MM.1S (cell line): Measurements from ENCODE around the gene KRTAP10-2.

Experiments
- DNase-seq: peaks from one replicate; pipeline ENCODE4 v3.0.0-alpha.2; 2015
- H2AFZ ChIP-seq: fragments of 300-600 bp; sonication (generic); 2 replicates; pipeline ENCODE4 v1.6.0; 2016; ENCODE audit warnings: antibody characterized with exemption, low read length
- H3F3A ChIP-seq: fragments of 300-600 bp; sonication (generic); 2 replicates; pipeline ENCODE4 v1.6.1; 2016; ENCODE audit warnings: mild to moderate bottlenecking, antibody characterized with exemption, low read length, moderate library complexity, mixed read lengths; ENCODE audit not compliant: insufficient read depth
- H3K27ac ChIP-seq: fragments of 300-600 bp; sonication (generic); 2 replicates; pipeline ENCODE4 v1.5.1; 2016; ENCODE audit warnings: mild to moderate bottlenecking, low read length
- H3K27me3 ChIP-seq: fragments of 300-600 bp; sonication (generic); replicated peaks from 2 replicates; pipeline ENCODE4 v1.6.0; 2016; ENCODE audit warnings: low read length; ENCODE audit not compliant: insufficient read depth
- H3K36me3 ChIP-seq: fragments of 300-600 bp; sonication (generic); replicated peaks from 2 replicates; pipeline ENCODE4 v1.6.1; 2016; ENCODE audit warnings: mild to moderate bottlenecking, low read length, mixed read lengths; ENCODE audit not compliant: insufficient read depth
- H3K4me1 ChIP-seq: fragments of 300-600 bp; sonication (generic); 2 replicates; pipeline ENCODE4 v1.6.1; 2016; ENCODE audit warnings: low read length, mixed read lengths
- H3K4me2 ChIP-seq: fragments of 300-600 bp; sonication (generic); 2 replicates; pipeline ENCODE4 v1.6.0; 2016; ENCODE audit warnings: low read depth, low read length
- H3K4me3 ChIP-seq: fragments of 300-600 bp; sonication (generic); 2 replicates; pipeline ENCODE4 v1.5.1; 2016; ENCODE audit warnings: low read length, mixed read lengths
- H3K79me2 ChIP-seq: fragments of 300-600 bp; sonication (generic); 2 replicates; pipeline ENCODE4 v1.6.1; 2016; ENCODE audit warnings: mixed run types, low read length, mixed read lengths
- H3K9ac ChIP-seq: fragments of 300-600 bp; sonication (generic); 2 replicates; pipeline ENCODE4 v1.6.1; 2016; ENCODE audit warnings: low read length, mixed read lengths
- H3K9me2 ChIP-seq: fragments of 300-600 bp; sonication (generic); replicated peaks from 2 replicates; pipeline ENCODE4 v1.6.1; 2016; ENCODE audit warnings: mild to moderate bottlenecking, low read length, mixed read lengths; ENCODE audit not compliant: insufficient read depth
- H3K9me3 ChIP-seq: fragments of 300-600 bp; sonication (generic); replicated peaks from 2 replicates; pipeline ENCODE4 v1.6.1; 2016; ENCODE audit warnings: mild to moderate bottlenecking, low read length, mixed read lengths; ENCODE audit not compliant: insufficient read depth
- H4K20me1 ChIP-seq: fragments of 300-600 bp; sonication (generic); 2 replicates; pipeline ENCODE4 v1.6.1; 2016; ENCODE audit warnings: mild to moderate bottlenecking, low read length, moderate library complexity, mixed read lengths; ENCODE audit not compliant: insufficient read depth
- EZH2 ChIP-seq: fragments of 300-600 bp; sonication (generic); optimal IDR thresholded peaks from 2 replicates; pipeline ENCODE3; 2017; ENCODE audit warnings: low read depth, mild to moderate bottlenecking, antibody characterized with exemption, low read length, mixed read lengths
- EZH2phosphoT487 ChIP-seq: fragments of 300-600 bp; sonication (generic); IDR thresholded peaks from 2 replicates; pipeline ENCODE4 v1.6.1; 2018; ENCODE audit warnings: antibody characterized with exemption, low read length
- TF ChIP-seq, protein P1 (sequence below): fragments of 300-600 bp; sonication (generic); IDR thresholded peaks from 2 replicates; pipeline ENCODE4 v1.5.1; 2016; ENCODE audit warnings: antibody characterized with exemption, low read length, mixed read lengths

KRTAP10-2 gene

DNA sequence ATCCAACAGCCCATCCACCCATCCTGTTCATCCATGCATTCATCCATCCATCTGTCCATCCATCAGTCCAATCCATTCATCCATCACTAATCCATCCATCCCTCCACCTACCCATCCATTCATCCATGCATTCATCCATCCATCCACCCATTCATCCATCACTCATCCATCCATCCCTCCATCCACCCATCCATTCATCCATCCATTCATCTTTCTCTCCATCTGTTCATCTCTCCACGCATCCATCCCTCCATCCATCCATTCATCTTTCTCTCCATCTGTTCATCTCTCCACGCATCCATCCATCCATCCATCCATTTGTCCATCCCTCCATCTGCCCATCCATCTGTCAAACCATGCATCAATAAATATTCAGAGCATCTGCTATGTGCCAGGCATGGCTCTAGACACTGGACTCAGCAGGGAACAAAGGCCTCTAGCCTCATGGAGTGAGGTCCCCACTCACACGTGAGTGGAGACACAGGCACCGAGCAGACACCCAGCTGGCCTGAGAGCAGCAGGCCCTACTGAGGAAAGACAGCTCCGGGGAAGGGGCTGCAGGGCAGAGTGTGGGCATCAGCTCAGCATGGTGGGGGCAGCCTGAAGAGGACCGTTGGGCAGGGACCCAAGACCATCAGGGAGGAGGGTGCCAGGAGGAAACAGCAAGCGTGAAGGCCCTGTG lies 20.9 kb downstream of the KRTAP10-2 start:
- Histone ChIP-seq H3F3A (no peaks in the 10 kb centered on the region), H3K9me2 (no peaks in the 10 kb centered on the region), H3K4me3 (no peak overlapping the region), H3K9me3 (no peaks in the 10 kb centered on the region), H3K4me1 (no peaks in the 10 kb centered on the region), H3K36me3 (no peaks in the 10 kb centered on the region), H2AFZ (no peak overlapping the region), H3K27me3 (peaks cover 93% of the 10 kb centered on the region), H4K20me1 (no peaks in the 10 kb centered on the region), H3K79me2 (no peaks in the 10 kb centered on the region), H3K4me2 (no peak overlapping the region), H3K27ac (no peak overlapping the region), H3K9ac (no peak overlapping the region)
- DNase-seq: no peak
- no peak for TF ChIP-seq EZH2
- TF ChIP-seq EZH2phosphoT487: no peak
- TF ChIP-seq, protein P1, sequence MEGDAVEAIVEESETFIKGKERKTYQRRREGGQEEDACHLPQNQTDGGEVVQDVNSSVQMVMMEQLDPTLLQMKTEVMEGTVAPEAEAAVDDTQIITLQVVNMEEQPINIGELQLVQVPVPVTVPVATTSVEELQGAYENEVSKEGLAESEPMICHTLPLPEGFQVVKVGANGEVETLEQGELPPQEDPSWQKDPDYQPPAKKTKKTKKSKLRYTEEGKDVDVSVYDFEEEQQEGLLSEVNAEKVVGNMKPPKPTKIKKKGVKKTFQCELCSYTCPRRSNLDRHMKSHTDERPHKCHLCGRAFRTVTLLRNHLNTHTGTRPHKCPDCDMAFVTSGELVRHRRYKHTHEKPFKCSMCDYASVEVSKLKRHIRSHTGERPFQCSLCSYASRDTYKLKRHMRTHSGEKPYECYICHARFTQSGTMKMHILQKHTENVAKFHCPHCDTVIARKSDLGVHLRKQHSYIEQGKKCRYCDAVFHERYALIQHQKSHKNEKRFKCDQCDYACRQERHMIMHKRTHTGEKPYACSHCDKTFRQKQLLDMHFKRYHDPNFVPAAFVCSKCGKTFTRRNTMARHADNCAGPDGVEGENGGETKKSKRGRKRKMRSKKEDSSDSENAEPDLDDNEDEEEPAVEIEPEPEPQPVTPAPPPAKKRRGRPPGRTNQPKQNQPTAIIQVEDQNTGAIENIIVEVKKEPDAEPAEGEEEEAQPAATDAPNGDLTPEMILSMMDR: no peak

GRCh38 chr21:44529503-44530125 lies 21.7 kb downstream of the KRTAP10-2 start:
- Histone ChIP-seq H3F3A (no peaks in the 10 kb centered on the region), H2AFZ (no peak overlapping the region), H3K79me2 (no peaks in the 10 kb centered on the region), H3K4me3 (no peak overlapping the region), H3K9ac (no peak overlapping the region), H3K9me3 (no peaks in the 10 kb centered on the region), H3K4me1 (no peaks in the 10 kb centered on the region), H3K4me2 (no peak overlapping the region), H4K20me1 (no peaks in the 10 kb centered on the region), H3K9me2 (no peaks in the 10 kb centered on the region), H3K36me3 (no peaks in the 10 kb centered on the region), H3K27ac (no peak overlapping the region), H3K27me3 (peaks cover 93% of the 10 kb centered on the region)
- no peak for DNase-seq
- TF ChIP-seq, protein P1: no peak
- no peak for TF ChIP-seq EZH2
- TF ChIP-seq EZH2phosphoT487: no peak

GRCh38 chr21:44529011-44529421 lies 22.3 kb downstream of the KRTAP10-2 start:
- Histone ChIP-seq H3K27ac (no peak overlapping the region), H3K79me2 (no peaks in the 10 kb centered on the region), H3K9me3 (no peaks in the 10 kb centered on the region), H3K4me1 (no peaks in the 10 kb centered on the region), H3F3A (no peaks in the 10 kb centered on the region), H2AFZ (no peak overlapping the region), H4K20me1 (no peaks in the 10 kb centered on the region), H3K9me2 (no peaks in the 10 kb centered on the region), H3K9ac (no peak overlapping the region), H3K27me3 (peaks cover 96% of the 10 kb centered on the region), H3K36me3 (no peaks in the 10 kb centered on the region), H3K4me3 (no peak overlapping the region), H3K4me2 (no peak overlapping the region)
- TF ChIP-seq EZH2phosphoT487 (no peak), EZH2 (no peak)
- TF ChIP-seq, protein P1: no peak
- no peak for DNase-seq
